HG02870 (cell line): ENCODE data around the gene SHROOM3.
"Not testable (repeated sequence)": the region's sequence is repeated elsewhere in the genome, so short reads cannot be mapped to it uniquely, and the experiment has no call there.

Source experiments
- ATAC-seq: cut with Tn5 transposase; IDR thresholded peaks from one replicate; pipeline ENCODE4 v1.9.1; 2021; ENCODE audit warnings: mild to moderate bottlenecking, moderate library complexity; ENCODE audit not compliant: unreplicated experiment

Gene SHROOM3

DNA sequence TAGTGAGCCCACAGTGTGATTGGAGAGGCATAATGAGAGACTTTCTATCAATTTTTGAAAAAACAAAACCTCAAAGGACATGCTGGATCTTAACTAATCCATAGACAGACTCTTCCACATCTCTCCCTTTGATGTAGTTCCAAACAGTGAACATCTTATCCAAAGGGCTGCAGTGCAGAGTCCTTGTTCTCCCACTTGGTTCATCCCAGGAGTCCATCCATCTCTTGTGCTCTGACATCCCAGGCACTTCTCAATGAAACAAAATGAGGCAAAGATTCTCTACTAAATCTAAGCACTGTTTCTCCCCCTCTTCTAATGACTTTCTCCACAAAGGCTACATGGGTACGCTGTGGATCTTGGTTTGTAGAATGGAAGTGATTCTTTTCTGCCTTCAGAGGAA, 8.3 kb downstream of the SHROOM3 start:
- no peak for ATAC-seq

DNA sequence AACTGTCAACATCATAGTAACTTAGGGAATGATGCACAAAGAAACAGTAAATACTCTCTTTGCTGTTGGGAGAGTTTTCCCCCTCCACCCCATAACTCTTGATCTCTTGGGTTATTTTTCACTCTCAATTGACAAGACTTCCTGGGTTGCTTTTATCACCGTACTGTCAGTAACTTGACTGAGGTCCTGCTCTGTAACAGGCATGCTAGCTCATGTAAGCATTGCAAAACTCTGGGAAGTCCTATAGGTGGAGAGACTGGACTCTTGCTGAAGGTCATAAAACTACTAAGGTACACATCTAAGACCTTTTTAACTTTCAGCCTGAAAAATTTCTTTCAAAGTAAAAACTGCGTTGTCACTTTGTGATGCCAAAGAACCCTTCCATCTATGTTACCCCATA, 10.9 kb downstream of the SHROOM3 start:
- no peak for ATAC-seq

DNA sequence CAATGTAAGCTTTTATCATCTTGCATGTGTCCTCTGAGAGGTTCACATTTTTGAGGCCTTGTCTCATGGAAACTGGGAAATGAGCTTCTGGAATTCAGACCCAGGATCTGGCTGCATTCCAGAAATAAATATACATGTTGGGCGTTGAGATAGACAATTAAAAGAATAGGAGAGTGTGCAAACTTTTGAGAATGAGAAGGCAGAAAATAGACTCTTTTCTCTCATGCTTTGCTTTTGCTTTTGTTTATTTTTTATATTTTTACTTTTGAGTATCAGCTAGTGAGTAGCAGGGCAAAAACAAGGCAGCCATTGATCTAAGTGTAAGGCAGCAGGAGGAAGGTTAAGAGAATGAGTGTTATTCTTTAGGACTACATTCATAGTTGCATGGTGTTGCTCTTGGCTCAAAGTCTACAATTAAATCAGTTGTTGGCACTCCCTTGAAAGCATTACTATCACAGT, 12.4 kb downstream of the SHROOM3 start:
- no peak for ATAC-seq

DNA sequence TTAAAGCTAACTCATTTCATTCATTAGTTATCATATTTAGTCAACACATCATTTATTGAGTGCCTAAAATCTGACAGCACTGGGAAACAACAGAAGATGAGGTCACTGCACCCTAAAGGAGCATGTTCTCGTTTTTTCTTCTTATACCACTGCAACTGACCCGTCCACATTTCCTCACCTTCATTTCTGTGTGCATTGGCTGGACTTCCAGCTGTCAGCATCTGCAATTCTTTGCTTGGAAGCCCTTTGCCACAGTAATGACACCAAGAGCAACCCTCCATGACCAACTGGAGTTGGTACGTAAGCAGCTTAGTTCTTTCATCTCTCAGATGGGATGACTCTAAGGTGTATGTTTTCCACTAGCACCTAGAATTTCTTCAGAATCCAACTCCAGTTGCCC, 13.2 kb downstream of the SHROOM3 start:
- ATAC-seq, result no peak

DNA sequence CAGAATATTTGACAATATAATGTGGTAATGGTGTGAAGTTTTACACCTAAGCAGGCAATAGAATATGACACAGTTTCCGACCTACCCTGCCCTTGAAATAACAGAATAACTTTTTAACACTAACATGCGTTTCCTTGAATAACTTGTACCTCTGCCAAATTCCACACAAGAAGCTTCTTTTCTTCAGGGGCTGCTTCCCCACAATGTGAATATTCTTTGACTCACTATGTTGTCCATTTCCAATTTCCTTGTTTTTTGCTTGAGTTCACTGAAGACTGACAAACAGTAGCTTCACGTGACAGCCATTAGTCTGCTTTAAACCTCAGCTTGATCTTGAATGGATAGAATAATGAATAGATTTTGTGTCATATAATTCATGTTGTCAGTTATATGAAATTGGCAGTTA, 14.3 kb downstream of the SHROOM3 start:
- ATAC-seq, result no peak

DNA sequence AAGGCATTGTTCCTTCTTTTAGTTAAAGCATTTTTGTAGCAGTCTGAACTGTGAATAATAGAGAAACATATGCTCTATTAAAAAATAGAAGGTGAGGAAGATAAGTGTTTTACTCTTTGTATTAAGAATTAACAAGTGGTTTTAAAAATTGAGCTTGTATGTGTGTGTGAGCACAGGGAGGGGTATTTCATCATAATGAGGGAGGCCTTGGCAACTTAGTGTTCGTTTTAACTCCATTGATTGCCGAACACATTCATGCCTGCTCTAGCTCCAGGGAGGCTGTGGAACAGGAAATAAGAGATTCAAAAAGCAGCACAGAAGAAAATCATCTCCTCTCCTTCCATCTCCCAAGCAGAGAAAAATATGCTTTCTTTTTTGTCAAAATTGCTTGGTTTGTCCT, 14.8 kb downstream of the SHROOM3 start:
- no peak for ATAC-seq

DNA sequence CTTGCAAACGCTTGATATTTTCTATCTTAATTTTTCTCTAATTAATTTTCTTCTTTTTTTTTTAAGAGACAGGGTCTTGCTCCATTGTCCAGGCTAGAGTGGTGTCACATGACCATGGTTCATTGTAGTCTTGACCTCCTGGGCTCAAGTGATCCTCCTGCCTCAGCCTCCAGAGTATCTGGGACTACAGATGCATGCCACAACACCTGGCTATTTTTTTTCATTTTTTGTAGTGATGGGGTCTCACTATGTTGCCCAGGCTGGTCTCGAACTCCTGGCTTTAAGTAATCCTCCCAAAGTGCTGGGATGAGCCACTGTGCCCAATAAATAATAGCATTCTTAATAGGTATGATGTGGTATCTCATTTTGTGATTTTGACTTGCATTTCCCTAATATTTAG, 18.2 kb downstream of the SHROOM3 start:
- no peak for ATAC-seq

DNA sequence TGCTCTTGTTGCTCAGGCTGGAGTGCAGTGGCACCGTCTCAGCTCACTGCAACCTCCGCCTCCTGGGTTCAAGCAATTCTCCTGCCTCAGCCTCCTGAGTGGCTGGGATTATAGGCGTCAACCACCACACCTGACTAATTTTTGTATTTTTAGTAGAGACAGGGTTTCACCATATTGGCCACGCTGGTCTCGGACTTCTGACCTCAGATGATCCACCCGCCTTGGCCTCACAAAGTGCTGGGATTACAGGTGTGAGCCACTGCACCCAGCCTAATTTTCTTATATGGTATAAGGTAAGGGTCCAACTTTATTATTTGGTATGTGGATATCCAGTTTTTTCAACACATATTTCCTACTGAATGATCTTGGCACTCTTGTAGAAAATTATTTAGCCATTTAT, 19.0 kb downstream of the SHROOM3 start:
- ATAC-seq, result not testable (repeated sequence)

DNA sequence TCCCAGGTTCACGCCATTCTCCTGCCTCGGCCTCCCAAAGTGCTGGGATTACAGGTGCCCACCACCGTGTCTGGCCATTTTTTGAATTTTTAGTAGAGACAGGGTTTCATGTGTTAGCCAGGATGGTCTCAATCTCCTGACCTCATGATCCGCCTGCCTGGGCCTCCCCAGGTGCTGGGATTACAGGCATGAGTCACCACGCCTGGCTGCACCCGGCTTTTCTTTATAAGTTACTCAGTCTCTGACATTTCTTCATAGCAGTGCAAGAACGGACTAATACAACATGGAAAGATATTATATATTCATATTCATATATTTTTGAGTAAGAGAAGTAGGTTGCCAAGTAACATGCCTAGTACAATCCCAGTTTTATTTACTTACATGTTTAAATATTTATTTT, 22.9 kb downstream of the SHROOM3 start:
- ATAC-seq, result no peak

DNA sequence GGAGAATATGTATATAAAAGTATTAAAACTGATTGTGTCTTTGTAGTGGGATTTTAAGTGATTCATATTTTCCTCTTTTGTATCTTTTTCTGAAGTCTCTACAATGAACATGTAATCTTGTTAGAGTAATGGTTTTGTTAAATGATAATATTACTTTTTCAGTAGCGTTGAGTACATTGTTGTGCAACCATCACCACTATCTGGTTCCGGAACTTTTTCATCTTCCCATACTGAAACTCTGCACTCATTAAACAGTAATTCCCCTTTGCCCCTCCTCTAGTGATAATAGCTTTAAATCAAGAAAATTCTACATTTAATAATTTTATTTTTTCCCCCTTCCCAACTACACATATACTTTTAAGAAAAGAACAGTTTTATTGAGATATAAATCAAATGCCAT, 23.3 kb downstream of the SHROOM3 start:
- ATAC-seq, result no peak

DNA sequence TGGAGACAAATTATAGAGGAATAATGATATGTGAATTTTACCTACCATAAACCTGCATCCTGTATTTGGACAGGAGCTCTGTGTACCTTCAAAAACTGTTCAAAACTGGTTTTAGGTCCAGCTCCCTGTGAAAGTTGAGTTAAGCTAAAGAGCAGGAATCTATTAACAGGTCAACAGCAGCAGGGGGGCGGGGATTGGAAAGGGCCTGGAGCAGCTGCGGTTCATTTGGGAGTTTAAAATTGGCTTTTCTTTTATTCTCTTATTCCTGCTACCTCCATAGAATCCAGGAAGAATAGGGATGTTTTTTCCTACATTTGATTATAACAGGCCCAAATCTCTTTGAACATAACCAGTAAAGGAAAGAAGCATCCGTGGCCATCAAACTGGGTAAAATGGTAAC, 23.8 kb downstream of the SHROOM3 start:
- no peak for ATAC-seq

DNA sequence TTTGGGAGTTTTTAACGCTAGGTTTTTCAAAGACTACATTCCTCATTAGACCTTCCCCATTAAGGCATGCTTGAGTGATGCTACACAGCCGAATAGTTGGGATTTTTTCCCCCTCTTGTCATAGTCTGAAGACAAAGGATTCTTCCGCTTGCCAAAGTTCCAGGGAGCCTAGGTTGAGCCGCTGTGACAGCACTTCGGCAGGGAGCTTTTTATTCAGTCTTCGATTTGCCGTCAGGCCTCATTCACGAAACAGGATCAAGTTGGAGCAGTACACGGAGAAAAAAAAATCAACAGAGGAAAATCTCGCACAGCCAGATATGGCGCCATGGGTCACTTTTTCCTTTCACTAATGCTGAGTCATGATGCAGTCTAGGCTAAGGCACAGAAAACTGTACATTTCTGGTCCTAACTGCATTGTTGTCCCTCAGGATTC, 24.3 kb downstream of the SHROOM3 start:
- ATAC-seq, result no peak

DNA sequence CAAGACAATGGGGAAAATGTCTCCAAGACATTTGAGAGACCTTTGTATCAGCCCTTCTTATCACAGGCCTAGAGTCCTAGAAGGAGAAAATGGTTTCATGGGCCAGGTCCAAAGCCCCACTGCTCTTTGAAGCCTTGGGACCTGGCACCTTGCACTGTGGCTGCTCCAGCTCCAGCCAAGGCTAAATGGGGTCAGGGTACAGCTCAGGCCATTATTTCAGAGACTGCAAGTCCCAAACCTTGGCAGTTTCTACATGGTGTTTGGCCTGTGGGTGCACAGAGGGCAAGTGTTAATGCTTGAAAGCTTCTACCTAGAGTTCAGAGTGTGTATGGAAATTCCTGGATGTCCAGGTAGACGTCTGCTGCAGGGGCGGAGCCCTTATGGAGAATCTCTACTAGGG, 28.5 kb downstream of the SHROOM3 start:
- ATAC-seq, result no peak

DNA sequence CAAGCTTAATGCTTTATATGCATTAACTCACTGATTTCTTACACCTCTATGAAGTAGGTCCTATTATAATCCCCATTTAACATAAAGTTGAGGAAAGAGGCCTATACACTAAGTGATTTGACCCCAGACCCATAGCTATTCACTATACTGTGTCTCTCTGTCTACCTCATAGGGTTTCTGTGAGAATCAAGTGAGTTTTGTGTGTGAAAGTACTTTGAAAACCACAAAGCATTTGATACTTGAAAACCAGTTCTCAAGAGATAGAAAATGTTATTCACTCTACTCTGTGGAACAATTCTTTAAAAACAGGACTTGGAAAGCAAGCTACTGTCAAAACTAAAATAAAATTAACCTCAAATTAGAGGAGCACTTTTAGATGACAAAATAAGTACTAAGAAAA, 35.0 kb downstream of the SHROOM3 start:
- ATAC-seq, result no peak

DNA sequence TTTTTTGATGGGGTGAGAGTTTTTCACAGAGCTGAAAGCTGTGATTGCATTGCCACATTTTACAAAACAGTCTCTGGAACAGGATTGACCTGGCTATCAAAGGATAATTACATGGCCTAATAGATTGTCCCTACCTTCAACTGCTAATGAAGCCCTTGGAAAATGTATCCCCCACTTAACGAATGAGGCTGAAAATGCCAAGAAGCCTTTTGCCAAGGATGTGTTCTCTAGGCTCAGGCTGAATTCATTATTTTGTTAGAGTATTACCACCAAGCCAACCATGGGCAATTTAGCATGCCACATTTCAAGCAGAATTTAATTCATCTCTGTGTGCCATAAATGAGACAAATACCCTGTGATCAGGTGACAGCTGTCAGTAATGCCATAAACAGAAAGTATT, 35.5 kb downstream of the SHROOM3 start:
- ATAC-seq, result no peak

DNA sequence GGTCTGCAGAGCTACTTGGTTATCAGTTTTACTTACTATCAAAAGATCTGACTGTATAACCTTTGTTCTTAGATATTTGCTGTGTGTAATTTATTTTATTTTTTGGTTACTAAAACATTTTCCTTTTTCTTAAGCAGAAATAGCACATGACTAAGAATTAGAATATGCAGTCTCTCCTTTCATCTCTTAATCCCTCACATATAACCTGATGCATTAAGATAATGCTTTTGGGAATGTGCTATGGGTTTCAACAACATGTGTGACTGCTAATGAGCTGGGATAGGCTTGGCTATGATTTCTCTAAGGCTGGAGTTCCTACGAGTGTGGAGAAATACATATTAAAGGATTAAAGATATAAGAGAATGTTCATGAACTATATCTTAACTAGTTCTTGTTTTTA, 41.5 kb downstream of the SHROOM3 start:
- ATAC-seq, result no peak

DNA sequence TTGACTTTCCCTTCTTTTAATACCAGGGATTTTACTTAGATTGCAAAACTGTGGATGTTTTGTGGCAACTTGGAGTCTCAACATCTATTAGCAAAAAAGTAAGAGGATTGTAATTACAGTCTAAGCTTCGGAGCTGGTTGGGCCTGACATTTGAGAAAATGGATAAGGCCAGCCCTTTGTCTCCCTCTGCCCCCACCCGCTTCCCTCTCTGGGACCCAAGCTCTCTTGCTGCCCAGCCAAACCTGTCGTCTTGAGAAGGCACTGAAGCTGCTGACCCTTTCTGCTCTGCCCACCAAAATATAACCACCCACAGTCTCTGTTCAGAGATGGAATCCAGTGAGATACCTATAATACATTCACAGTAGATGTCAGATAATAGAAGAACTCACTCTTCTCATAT, 49.6 kb downstream of the SHROOM3 start:
- no peak for ATAC-seq

DNA sequence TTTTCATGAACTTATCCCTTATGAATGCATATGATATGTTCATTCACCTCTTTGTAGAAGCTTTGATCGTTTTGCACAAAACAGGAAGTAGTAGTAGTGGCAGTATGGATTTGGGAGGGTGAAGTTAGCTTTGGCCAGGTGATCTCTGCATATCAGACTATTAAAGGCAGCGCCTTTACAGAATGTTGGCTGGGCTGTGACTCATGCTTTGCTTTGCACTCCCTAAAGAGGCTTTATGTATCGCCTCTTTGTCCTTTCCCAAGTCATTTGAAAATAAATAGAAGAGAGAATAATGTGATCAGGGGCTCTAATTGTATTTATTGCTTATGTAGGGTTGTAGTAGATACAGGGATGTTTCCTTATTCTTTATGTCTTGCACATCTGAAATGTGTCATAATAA, 50.4 kb downstream of the SHROOM3 start:
- ATAC-seq, result no peak

DNA sequence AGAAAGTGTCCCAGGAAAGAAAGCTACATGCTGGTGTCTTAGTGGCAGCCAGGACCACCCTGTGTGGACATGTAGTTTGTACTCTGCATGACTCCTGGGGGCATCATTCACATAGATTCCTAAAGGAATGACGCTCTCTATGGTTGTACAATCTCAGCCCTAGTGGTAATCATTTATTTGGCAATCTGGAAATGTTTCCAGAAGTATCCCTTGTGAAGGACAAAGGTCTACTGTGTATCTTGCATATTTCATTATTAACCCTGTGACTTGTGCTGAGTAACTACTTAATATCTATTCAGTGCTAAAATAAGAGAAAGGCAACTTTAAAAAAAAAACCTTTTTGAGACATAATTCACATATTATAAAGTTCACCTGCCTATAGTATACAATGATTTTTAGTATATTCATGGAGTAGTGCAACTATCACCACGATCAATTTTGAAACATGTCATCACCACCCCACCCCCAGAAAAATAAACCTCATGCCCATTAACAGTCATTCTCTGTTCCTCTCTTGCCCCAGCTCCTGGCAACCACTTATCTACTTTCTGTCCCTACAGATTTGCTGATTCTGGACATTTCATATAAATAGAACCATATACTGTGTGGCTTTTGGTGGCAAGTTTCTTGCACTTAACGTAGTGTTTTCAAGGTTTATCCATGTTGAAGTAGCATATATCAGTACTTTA, 51.7 kb downstream of the SHROOM3 start:
- no peak for ATAC-seq

DNA sequence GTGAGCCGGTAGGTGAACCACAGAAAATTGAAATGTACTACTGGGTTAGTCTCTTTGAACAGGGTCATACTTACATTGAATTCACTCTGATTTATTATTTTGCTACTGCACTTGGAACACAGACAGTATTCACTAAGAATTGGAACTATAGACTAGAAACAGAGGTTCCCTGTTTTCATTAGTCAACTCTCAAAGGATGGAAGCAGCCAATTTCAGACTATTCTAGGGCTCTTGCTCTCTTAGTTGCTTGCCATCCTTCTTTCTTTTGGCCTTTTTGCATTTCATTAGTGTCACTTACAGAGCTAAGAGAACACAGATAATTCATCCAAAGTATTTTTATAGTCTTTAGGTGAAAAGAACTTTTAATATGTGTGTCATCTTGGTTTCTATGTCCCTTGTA, 52.6 kb downstream of the SHROOM3 start:
- ATAC-seq, result no peak

DNA sequence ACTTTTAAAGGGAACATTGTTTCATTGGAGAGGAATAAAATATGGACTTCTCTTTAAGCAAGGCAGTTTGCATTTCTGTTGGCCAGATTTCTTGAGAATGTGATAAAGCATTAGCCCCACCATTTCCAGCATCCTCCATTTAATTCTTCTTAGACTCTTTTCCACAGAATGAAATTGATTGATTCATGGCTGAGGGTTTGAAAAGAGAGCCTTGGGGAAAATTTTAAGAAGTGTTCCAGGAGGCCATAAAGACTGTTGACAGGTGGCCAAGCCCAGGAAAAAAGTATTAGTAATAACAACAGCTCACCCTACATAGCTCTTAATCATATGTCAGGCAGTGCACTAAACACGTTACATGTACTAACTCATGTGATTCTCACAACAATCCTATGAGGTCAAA, 53.4 kb downstream of the SHROOM3 start:
- no peak for ATAC-seq

DNA sequence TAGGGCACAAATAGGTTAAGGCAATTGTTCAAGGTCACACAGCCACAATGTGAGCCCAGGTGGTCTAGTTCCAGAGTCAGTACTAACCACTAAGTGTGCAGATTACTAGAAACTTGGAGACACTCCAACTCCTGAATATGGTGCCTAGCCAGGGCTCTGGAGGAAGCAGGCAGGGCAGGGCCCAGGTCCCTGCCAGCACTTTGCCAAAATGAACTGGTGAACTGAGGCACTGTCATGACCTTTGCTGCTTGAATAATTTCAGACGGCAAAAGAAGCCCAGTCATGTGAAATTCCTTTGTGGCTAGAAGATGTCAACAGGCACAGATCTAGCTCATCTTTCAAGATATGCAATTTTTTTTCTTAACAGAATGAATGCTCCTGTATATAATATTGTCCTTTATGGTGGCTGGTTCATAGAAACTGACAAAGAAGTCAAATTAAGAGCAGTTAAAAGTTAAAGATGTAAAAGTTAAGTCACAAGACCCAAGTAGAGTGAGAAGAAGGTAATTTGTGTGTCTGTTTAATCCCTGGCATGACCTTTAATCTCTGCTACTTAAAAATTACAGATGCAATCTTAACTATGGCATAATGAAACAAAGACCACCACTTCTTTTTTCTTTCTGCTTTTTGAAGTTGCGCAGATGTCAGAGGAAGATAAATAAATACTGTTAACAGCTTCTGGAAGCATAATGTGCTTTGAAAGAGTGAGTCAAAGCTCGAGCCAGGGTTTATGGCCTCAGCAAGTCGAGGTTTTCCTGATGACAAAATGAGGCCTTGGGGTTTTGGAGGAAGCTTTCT, 54.1 kb downstream of the SHROOM3 start:
- no peak for ATAC-seq
